Tibial nerve (tissue), 4 donors: ENCODE data around the gene IL36A.

Experiments
- EP300 ChIP-seq, 2 donors: sonication (generic); formaldehyde crosslinking; IDR thresholded peaks; one replicate each; pipeline ENCODE4 v1.6.1; 2017; ENCODE audit warnings: antibody characterized with exemption in 2 of 2, mild to moderate bottlenecking in 1 of 2
- TF ChIP-seq, protein P1 (sequence below), 5 experiments: fragments of 200-600 bp in 3 of 5; fragments of 450-650 bp in 2 of 5; sonication (generic) in 3 of 5; IDR thresholded peaks; one replicate each; pipeline ENCODE4 v1.5.1; 2016 to 2019; ENCODE audit warnings: antibody characterized with exemption in 5 of 5, mild to moderate bottlenecking in 3 of 5, moderate library complexity in 2 of 5

DNA sequence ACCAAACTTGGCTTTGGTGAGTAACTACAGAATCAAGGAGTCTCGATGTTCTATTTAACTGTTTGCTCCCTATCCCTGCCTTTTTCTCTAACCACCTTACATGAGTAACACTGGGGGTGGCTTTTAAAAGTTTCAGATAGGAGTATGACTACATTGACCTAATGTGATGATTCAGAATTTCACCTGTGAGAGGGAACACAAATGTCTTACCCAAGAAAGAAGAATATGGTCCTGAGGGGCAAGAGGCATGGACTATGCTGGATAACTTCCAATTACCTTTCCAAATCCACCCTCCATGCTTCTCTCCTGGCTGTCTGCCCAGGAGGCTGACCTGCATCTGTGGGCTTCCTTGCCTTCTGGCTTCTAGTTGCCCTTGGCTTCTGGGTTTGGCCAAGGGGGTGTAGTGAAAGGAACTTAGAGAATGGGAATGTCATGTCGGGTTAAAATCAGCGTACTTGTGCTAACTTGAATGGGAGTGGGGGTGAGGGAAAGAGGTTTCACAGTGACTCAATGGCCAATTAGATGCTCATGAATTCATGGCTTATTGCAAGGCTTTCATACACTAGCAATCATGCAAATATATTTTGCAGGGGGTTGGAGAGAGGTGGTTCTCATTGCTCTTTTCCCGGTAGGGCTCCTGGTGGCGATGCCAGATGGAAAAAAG lies 32.7 kb upstream of the IL36A start:
- TF ChIP-seq, protein P1, sequence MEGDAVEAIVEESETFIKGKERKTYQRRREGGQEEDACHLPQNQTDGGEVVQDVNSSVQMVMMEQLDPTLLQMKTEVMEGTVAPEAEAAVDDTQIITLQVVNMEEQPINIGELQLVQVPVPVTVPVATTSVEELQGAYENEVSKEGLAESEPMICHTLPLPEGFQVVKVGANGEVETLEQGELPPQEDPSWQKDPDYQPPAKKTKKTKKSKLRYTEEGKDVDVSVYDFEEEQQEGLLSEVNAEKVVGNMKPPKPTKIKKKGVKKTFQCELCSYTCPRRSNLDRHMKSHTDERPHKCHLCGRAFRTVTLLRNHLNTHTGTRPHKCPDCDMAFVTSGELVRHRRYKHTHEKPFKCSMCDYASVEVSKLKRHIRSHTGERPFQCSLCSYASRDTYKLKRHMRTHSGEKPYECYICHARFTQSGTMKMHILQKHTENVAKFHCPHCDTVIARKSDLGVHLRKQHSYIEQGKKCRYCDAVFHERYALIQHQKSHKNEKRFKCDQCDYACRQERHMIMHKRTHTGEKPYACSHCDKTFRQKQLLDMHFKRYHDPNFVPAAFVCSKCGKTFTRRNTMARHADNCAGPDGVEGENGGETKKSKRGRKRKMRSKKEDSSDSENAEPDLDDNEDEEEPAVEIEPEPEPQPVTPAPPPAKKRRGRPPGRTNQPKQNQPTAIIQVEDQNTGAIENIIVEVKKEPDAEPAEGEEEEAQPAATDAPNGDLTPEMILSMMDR (IDR thresholded peaks at IDR 0.05), result no peak
- TF ChIP-seq EP300 (IDR thresholded peaks at IDR 0.05), result no peak
